SU-DHL-6 (cell line): ENCODE measurements around the gene GALNT17.

Experiments
- H2AFZ ChIP-seq: fragments of 200-600 bp; sonication (generic); 2 replicates; pipeline ENCODE4 v1.6.1; 2014; ENCODE audit warnings: low read depth, mild to moderate bottlenecking, moderate library complexity, mixed read lengths, antibody characterized with exemption, low read length; ENCODE audit not compliant: severe bottlenecking
- H3F3A ChIP-seq: fragments of 200-600 bp; shearing (Covaris generic); 2 replicates; pipeline ENCODE4 v1.6.0; 2016; ENCODE audit warnings: antibody characterized with exemption, mild to moderate bottlenecking; ENCODE audit not compliant: insufficient read depth
- H3K27ac ChIP-seq: fragments of 200-600 bp; sonication (generic); 2 replicates; pipeline ENCODE4 v1.5.1; 2016; ENCODE audit warnings: low read depth, mild to moderate bottlenecking, low read length, moderate library complexity, mixed read lengths
- H3K27me3 ChIP-seq: fragments of 200-600 bp; sonication (generic), shearing (Covaris generic); 2 replicates; pipeline ENCODE4 v1.6.0; 2014; ENCODE audit warnings: mild to moderate bottlenecking, low read length
- H3K36me3 ChIP-seq: fragments of 200-600 bp; sonication (generic); 2 replicates; pipeline ENCODE4 v1.6.1; 2014; ENCODE audit warnings: mild to moderate bottlenecking, low read length, mixed read lengths
- H3K4me2 ChIP-seq: fragments of 300-600, 200-600 bp; shearing (Covaris generic), sonication (generic); 2 replicates; pipeline ENCODE4 v1.6.0; 2014; ENCODE audit warnings: low read length, low read depth, mild to moderate bottlenecking; ENCODE audit not compliant: poor library complexity, severe bottlenecking
- H3K4me3 ChIP-seq: fragments of 200-600 bp; sonication (generic); 2 replicates; pipeline ENCODE4 v1.5.1; 2014; ENCODE audit warnings: antibody characterized with exemption, low read length, mild to moderate bottlenecking, mixed read lengths; ENCODE audit not compliant: insufficient read depth, poor library complexity, severe bottlenecking
- H3K79me2 ChIP-seq: fragments of 200-600 bp; sonication (generic); 2 replicates; pipeline ENCODE4 v1.6.1; 2014; ENCODE audit warnings: mild to moderate bottlenecking, low read length, moderate library complexity; ENCODE audit not compliant: insufficient read depth
- H3K9ac ChIP-seq: fragments of 200-600 bp; sonication (generic); 2 replicates; pipeline ENCODE4 v1.7.0; 2014; ENCODE audit warnings: mild to moderate bottlenecking, low read length
- H3K9me2 ChIP-seq: fragments of 200-600 bp; sonication (generic); replicated peaks from 2 replicates; pipeline ENCODE4 v1.6.1; 2014; ENCODE audit warnings: low read length; ENCODE audit not compliant: insufficient read depth
- H3K9me3 ChIP-seq: fragments of 200-600 bp; sonication (generic); 2 replicates; pipeline ENCODE4 v1.6.1; 2014; ENCODE audit warnings: low read length, mixed read lengths; ENCODE audit not compliant: insufficient read depth
- H4K20me1 ChIP-seq: fragments of 200-600 bp; sonication (generic); 2 replicates; pipeline ENCODE4 v1.6.1; 2014; ENCODE audit warnings: low read depth, mild to moderate bottlenecking, antibody characterized with exemption, low read length, moderate library complexity, mixed read lengths
- EZH2phosphoT487 ChIP-seq: fragments of 200-600 bp; sonication (generic), shearing (Covaris generic); conservative IDR thresholded peaks from 2 replicates; pipeline ENCODE4 v1.6.1; 2018; ENCODE audit warnings: mild to moderate bottlenecking, antibody characterized with exemption, low read length, moderate library complexity, mixed read lengths
- TF ChIP-seq, protein P1 (sequence below): fragments of 200-600 bp; sonication (generic); IDR thresholded peaks from one replicate; pipeline ENCODE4 v1.5.1; 2017; ENCODE audit warnings: antibody characterized with exemption, mild to moderate bottlenecking, low read length, moderate library complexity; ENCODE audit not compliant: insufficient read depth, poor library complexity, severe bottlenecking

GALNT17 gene

DNA sequence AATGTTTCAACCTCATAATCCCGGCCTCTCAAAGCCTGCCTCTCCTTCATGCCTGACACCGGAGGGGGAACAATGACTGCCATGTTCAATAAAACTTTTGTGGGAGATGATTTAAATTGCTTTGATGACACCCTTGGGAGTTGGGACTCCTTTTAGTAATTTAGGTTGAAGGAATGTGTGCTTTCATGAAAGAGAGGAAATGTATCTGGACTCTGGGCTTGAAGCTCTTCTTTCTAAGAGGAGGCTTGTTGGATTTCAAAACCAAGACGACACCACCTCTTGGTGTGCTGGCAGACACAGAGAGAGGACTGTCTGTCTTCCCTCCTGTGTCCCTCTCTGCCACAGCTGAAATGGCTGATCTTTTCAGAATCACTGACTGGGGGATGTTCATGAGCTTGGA, 168.1 kb downstream of the GALNT17 start:
- H3K9me3 ChIP-seq: 0 out of 2 replicates have a peak, but pooled peaks cover 5% of the 10 kb centered on the region
- H3K9ac ChIP-seq: no peak overlapping the region
- H3K27me3 ChIP-seq: no peaks in the 10 kb centered on the region
- H3K79me2 ChIP-seq: no peaks in the 10 kb centered on the region
- no peak overlapping the region for H2AFZ ChIP-seq
- no peaks in the 10 kb centered on the region for H4K20me1 ChIP-seq
- TF ChIP-seq, protein P1, sequence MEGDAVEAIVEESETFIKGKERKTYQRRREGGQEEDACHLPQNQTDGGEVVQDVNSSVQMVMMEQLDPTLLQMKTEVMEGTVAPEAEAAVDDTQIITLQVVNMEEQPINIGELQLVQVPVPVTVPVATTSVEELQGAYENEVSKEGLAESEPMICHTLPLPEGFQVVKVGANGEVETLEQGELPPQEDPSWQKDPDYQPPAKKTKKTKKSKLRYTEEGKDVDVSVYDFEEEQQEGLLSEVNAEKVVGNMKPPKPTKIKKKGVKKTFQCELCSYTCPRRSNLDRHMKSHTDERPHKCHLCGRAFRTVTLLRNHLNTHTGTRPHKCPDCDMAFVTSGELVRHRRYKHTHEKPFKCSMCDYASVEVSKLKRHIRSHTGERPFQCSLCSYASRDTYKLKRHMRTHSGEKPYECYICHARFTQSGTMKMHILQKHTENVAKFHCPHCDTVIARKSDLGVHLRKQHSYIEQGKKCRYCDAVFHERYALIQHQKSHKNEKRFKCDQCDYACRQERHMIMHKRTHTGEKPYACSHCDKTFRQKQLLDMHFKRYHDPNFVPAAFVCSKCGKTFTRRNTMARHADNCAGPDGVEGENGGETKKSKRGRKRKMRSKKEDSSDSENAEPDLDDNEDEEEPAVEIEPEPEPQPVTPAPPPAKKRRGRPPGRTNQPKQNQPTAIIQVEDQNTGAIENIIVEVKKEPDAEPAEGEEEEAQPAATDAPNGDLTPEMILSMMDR: no peak
- no peak for TF ChIP-seq EZH2phosphoT487
- no peak overlapping the region for H3K4me3 ChIP-seq
- no peak overlapping the region for H3K27ac ChIP-seq
- no peaks in the 10 kb centered on the region for H3K36me3 ChIP-seq
- H3F3A ChIP-seq: no peaks in the 10 kb centered on the region
- H3K4me2 ChIP-seq: no peak overlapping the region
- no peaks in the 10 kb centered on the region for H3K9me2 ChIP-seq

DNA sequence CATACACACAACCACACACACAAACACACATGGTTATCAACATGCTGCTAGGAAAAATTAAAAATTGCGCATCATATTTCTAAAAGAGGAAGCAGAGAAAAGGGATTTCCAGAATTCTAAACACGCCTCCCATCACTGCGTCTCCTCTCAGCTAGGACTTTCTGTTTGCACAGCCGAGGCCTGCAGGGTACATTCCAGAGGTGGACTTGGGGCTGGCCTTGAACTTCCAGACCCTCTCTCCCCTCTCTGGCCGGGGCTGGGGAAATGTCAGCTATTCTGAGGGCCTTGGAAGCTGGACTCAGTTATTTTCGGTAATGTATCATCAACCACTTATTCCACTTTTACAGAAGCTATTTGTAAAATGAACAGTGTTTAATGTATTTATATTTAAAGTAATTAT, 168.7 kb downstream of the GALNT17 start:
- H3K4me3 ChIP-seq: no peak overlapping the region
- H3K4me2 ChIP-seq: no peak overlapping the region
- H2AFZ ChIP-seq: no peak overlapping the region
- no peaks in the 10 kb centered on the region for H3K9me2 ChIP-seq
- H3K27me3 ChIP-seq: no peaks in the 10 kb centered on the region
- H3K27ac ChIP-seq: no peak overlapping the region
- no peaks in the 10 kb centered on the region for H3K79me2 ChIP-seq
- H3K9me3 ChIP-seq: 0 out of 2 replicates have a peak, but pooled peaks cover 5% of the 10 kb centered on the region
- no peak overlapping the region for H3K9ac ChIP-seq
- no peaks in the 10 kb centered on the region for H3K36me3 ChIP-seq
- H3F3A ChIP-seq: no peaks in the 10 kb centered on the region
- no peak for TF ChIP-seq EZH2phosphoT487
- TF ChIP-seq, protein P1: no peak
- no peaks in the 10 kb centered on the region for H4K20me1 ChIP-seq

DNA sequence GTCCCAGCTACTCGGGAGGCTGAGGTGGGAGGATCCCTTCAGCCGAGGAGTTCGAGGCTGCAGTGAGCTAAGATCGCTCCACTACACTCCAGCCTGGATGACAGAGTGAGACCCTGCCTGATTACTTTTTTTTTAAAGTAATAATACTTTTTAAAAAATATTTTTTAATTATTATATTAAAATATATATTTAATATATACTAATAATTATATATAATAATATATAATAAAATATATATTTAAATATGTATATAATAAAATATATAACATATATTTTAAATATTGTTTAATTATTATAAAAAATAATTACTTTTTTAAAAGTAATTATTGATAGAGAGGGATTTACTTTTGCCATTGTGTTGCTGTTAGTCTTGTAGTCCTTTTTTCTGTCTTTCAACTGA, 169.2 kb downstream of the GALNT17 start:
- Histone ChIP-seq H3K9me2 (no peaks in the 10 kb centered on the region), H3K27me3 (no peaks in the 10 kb centered on the region), H3K27ac (no peak overlapping the region), H3K4me3 (no peak overlapping the region), H3K9ac (no peak overlapping the region), H3K36me3 (no peaks in the 10 kb centered on the region), H3K4me2 (no peak overlapping the region), H2AFZ (no peak overlapping the region), H3K79me2 (no peaks in the 10 kb centered on the region), H3F3A (no peaks in the 10 kb centered on the region), H3K9me3 (0 out of 2 replicates have a peak, but pooled peaks cover 5% of the 10 kb centered on the region), H4K20me1 (no peaks in the 10 kb centered on the region)
- no peak for TF ChIP-seq EZH2phosphoT487
- TF ChIP-seq, protein P1: no peak

DNA sequence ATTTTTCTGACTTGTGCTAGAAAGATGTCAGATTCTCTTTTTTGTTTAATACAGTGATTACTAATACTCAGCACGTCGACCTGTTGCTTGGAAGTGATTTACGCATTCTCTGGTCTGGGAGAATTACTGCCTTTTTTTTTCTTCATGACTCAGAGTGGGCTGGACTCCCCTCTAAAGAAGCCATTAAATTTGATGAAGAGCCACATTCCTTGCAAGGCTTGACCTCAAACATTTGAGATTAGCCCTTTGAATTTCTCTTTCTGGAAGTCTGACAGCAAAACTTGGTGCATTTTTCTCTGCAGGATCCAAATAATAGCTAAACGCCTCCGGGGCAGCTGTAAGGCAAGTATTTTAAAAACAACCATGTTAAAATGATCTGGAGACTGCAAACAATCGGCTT, 171.6 kb downstream of the GALNT17 start:
- Histone ChIP-seq H3K27ac (no peak overlapping the region), H3K79me2 (no peaks in the 10 kb centered on the region), H3K4me3 (no peak overlapping the region), H3K9ac (no peak overlapping the region), H3K27me3 (no peaks in the 10 kb centered on the region), H2AFZ (no peak overlapping the region), H3K9me2 (no peaks in the 10 kb centered on the region), H3K4me2 (no peak overlapping the region), H4K20me1 (no peaks in the 10 kb centered on the region), H3F3A (no peaks in the 10 kb centered on the region), H3K36me3 (no peaks in the 10 kb centered on the region), H3K9me3 (0 out of 2 replicates have a peak, but pooled peaks cover 5% of the 10 kb centered on the region)
- TF ChIP-seq EZH2phosphoT487: no peak
- TF ChIP-seq, protein P1: no peak
